ENCODE results near the gene SCAMP4.

GRCh38 chr19:1925544-1925943 is 20.3 kb downstream of the SCAMP4 start:
- TF ChIP-seq CTCF (IDR thresholded peaks at IDR 0.05; ENCODE audit: low read depth, low read length) (no peak), EZH2phosphoT487 (IDR thresholded peaks at IDR 0.05; ENCODE audit: low read depth) (no peak)

Data from OCI-LY3 (cell line).